Measurements from ENCODE around the gene RPL39L.
"Not testable (repeated sequence)": the region's sequence is repeated elsewhere in the genome, so short reads cannot be mapped to it uniquely, and the experiment has no call there.

The RPL39L gene

DNA sequence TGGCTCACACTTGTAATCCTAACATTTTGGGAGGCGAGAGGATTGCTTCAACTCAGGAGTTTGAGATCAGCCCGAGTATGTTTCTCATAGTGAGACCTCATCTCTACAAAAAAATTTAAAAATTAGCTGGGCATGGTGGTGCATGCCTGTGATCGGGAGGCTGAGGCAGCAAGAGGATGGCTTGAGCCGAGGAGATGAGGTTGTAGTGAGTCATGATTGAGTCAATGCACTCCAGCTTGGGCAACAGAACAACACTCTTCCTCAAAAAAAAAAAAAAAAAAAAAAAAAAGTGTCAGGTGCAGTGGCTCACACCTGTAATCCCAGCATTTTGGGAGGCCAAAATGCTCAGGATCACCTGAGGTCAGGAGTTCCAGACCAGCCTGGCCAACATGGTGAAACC, 2.4 kb downstream of the RPL39L start:
- peak; percentile 85 for DNase-seq (ENCODE audit: low read depth)

DNA sequence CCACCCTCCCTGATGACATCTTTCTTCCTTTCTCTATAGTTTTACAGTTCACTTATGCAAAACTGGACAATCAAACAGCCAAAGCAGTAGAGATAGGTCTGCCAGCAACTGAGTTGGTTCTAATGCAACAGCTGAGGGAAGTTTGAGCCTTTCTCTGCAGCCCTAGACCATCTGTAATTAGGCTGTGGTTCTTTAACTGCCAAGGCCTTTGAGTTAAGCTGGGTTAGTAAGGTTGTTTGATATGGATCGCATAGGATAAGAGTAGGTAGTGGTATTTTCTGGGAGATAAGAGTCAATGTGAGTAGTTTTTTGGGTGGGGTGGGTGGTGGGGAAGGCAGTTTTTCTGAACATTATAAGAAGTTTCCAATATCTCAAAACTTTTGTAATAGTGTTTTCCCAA, 3.0 kb downstream of the RPL39L start:
- no peak for DNase-seq (ENCODE audit: low read depth)

DNA sequence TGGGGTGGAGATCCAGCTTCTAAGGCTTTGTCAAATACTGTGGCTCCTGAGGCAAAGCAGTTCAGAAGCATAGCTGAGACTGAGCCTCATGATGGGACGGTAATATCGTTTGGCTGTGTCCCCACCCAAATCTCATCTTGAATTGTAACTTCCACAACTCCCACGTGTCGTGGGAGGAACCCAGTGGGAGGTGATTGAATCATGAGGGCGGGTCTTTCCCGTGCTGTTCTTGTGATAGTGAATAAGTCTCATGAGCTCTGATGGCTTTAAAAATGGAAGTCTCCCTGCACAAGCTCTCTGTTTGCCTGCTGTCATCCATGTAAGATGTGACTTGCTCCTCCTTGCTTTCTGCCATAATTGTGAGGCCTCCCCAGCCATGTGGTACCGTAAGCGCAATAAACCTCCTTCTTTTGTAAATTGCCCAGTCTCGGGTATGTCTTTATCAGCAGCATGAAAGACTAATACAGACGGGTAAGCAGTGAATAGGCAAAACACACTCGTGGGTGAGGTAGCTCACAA, 4.1 kb downstream of the RPL39L start:
- not testable (repeated sequence) for DNase-seq (ENCODE audit: low read depth)

DNA sequence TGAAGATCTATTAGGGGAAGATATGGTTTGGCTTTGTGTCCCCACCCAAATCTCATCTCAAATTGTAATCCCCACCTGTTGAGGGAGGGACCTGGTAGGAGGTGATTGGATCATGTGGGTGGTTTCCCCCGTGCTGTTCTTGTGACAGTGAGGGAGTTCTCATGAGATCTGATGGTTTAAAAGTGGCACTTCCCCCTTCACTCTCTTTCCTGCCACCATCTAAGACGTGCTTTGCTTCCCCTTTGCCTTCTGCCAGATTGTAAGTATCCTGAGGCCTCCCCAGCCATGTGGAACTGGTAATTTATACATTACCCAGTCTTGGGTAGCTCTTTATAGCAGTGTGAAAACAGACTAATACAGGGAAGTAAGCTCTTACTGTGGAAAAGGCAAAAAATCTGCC, 6.1 kb downstream of the RPL39L start:
- DNase-seq (ENCODE audit: low read depth) = not testable (repeated sequence)

DNA sequence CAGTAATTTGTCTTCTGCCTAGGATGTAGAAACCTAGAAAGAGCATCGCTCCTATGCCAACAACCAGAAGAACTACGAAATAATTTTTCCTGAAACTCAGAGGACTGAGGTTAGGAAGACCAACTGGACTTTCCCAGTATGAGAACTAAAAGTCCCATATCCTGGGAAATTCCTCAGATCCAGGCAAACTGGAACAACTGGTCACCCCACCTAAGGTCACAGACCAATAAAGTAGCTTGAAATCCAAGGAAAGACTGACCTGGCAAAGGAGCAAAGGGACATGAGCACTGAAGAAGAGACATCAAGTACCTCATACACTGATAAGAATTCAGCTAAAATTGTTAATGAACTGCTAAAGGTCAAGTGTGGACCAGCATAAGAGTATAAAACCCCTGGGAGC, 6.6 kb downstream of the RPL39L start:
- DNase-seq (ENCODE audit: low read depth) = no peak

DNA sequence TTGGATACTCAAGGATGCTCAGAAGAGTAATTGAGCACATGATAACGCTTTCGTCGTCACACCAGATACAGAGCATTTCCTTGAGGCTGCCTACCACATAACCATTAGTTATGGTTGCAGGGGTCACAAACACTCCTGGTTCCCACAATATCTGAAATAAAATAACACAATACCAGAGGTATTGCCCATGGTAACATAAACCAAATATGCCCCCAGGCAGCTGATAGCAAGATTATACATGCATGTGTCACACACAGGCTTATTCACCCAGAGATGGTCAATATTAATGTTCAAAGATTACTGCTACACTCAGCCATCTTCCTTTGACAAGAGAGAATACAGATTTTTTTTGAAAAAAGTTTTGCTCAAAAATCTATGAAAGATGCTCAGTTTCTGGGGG, 7.3 kb downstream of the RPL39L start:
- peak; percentile 70 for DNase-seq (ENCODE audit: low read depth)

DNA sequence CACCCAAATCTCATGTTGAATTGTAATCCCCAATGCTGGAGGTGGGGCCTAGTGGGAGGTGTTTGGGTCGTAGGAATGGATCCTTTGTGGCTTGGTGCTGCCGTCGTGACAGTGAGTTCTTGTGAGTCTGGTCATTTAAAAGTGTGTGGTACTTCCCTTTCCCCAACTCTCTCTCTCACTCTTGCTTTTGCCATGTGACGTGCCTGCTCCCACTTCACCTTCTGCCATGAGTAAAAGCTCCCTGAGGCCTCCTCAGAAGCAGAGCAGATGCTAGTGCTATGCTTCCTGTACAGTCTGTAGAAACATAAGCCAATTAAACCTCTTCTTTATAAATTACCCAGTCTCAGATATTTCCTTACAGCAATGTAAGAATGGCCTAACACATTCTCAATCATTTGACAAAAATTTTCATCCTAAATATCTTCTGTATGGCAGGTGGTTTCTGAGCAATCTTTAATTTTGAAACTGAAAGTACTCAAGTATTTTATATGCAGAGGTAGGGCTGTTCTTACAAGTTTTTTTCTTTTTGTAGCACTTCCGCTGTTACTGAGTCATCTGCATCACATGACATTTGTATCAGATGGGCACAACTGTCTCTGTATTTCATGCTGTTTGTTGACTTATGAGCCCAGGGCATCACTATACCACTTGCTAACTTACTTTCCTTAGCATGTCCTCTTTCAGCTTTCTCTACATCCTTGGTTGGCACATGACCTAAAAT, 8.8 kb downstream of the RPL39L start:
- DNase-seq (ENCODE audit: low read depth) = peak; percentile 79

DNA sequence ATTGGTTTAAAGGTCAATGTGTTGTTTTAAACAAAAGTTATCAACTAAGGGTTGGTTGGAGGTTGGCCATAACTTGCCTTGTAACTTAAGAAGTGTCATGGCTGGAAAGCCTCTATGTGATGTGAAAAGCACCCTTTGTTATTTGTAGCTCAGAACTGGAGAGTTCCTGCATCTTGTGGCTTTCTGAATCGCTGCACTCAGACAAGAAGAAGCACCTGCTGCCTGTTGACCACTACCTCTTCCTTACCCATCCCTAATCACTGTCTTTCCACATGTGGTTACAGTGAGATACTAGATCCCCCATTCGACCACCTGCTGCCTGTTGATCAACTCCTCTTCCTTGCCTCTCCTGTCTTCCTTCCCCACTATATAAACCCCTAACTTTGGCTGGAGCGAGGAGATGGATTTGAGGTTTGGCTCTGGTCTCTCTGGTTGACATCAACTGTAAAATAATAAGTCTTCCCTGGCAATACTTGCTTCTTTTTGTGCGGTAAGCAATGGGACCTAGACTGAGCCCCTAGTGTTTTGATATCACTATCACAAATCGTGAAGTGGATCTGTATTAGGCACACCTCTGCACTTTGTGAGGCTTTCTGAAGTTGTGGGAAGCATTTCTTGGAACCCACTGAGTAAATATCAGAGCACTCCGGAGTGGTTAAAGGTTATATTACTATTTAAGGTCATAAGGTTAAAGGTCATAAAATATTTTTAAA, 13.8 kb downstream of the RPL39L start:
- DNase-seq (ENCODE audit: low read depth) = no peak

DNA sequence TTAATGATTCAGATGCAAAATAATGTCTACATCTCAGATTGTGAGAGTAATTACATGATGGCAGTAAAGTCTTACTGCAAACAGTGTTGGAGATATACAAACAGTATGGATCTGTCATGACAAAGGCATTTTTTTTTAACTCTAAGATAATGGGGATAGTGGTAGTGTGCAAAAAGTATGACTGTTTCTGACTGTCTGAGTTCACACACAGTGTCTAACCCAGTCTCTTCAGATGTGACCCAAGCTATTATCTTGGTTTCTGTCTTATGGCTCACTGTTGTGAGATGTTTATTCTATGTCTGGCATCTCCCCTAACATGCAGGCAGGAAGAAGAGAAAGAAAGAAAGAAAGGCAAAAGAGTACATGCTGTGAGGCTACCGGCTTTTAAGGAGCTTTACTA, 17.0 kb downstream of the RPL39L start:
- no peak for DNase-seq (ENCODE audit: low read depth)

DNA sequence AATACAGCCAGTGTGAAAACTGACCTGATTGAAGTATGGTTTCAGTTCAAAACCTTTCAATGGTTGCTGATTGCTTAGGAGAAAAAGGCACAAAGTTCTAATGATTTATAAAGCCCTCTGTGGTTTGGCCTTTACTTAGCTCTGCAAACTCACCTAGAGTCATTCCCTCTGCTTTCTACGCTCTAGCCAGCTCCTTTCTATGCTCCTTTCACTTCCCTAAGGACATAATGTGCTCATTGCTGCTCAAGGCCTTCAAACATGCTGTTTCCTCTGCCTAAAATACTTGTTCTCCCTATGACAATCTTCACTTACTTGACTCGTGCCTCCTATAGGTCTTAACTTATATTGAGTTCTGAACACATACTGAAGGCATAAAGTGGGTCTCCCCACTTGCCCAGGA, 19.0 kb downstream of the RPL39L start:
- DNase-seq (ENCODE audit: low read depth) = no peak

DNA sequence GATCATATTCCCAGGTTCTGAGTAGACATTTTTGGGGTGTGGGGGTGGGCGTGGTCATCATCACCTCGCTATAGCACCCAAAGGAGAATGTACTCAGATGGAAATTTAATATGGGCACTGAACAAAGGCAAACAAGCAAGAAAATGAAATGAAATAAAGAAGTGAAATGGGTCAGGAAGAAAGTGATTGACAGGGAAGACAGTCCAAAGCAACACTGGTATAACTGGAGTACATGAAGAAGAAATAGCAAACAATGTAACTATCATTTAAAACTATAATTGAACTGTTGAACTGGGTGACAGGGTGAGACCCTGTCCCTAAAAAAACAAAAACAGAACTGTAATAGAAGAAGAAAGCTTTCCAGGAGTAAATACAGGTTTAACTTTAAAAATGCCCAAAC, 24.8 kb downstream of the RPL39L start:
- DNase-seq (ENCODE audit: low read depth) = no peak

DNA sequence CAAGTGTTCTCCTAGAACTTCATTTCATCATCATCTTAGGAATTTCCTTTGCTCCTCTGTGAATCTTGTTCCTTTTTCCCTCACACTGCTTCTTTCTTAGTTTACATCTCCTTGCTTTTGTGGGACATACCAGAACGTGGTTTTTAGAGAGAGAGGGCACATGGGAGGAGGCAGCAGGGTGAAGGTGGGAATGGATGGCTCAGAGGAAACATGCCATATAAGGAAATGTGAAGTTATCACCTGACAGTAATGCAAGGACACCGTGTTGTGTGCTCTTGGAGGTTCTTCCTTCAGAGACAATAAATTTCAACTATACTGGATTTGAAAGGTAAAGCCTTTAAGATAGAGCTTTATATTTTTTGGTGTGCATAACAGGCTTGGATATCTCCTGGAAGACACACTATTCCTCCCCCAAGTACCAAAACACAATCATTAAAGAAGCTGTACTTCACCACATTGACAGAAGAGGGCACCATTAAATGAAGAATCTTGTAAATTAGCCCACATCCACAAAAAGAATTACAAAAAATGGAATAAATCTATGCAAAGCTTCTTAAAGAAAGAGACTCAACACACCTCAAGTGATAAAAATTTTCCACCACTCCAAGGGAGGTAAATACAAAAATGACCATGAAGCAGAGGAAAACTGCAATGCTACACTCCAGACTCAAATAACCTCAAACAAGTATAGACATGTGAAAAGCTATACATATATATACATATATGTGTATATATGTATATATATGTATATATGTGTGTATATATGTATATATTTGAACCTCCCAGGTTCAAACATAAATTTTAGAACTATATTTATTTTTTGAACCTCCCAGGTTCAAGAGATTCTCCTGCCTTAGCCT, 26.1 kb downstream of the RPL39L start:
- peak; percentile 43 for DNase-seq (ENCODE audit: low read depth)

DNA sequence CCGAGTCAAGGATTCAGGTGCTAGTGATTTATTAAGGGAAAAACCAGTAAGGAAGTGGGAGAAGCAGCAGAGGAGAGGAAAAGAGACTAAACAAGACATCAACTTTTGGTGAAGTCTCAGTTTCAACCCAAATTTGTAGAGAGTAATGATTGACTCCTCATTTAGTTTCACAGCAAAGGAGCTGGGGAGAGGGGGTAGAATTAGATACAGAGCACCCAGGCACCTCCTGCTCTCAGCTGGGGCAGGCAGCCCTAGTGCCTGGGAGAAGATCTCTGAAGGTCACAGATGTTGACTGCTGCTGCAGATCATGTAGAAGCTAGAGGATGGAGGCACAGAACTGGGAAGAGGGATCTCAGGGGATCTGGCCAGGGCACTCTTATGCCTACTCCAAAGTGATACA, 29.1 kb downstream of the RPL39L start:
- DNase-seq (ENCODE audit: low read depth) = no peak

DNA sequence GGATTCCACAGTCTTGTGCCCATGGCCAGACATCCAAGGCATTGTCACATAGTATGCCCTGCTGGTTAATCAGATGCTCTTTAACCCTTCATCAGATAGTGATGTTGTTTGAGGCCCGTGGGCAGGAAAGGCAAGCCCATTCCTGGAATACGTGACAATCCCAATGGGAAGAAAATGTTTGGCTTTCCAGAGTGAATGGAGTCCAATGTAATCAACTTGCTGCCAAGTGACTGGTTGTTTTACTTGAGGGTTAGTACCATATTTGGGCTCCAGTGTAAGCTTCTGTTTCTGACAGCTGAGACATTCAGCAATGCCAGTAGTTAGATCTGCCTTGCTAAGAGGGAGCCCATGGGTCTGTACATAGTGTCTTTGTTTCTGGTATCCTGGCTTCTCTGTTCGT, 31.3 kb downstream of the RPL39L start:
- no peak for DNase-seq (ENCODE audit: low read depth)

DNA sequence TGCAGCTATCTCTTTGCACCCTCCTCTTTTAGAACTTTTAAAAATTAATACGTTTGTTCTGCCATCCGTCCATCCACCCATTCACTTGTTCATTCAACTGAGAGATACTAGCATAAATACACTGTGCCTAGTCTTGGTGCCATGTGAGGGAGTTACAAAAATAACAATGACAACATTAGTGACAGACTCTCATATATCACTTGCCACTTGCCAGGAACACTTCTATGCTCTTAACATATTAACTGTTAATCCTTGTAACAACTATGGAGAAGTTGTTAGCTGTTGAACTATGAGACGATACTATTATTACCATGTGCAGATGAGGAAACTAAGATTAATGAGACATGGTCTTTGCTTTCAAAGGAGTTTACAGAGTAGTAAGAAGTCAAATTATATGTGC, 33.6 kb downstream of the RPL39L start:
- no peak for DNase-seq (ENCODE audit: low read depth)

DNA sequence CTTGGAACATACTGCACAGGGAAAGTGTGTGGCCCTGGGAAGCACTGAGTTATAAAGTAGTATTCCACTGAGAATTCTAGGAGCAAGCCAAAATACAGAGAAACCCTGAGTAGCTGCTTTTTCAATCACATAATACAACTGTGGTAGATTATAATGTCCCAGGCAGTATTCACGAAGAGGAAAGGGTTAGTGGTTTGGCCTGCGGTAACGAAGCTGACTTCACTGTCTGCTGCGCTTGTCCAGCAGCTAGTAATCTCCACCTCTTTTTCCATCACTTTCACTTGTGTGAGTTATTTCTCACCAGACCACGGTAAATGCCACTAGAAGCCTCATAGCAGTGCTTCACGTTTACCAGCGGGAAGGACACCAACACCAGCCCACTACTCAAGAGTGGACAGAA, 34.4 kb downstream of the RPL39L start:
- DNase-seq (ENCODE audit: low read depth) = no peak

DNA sequence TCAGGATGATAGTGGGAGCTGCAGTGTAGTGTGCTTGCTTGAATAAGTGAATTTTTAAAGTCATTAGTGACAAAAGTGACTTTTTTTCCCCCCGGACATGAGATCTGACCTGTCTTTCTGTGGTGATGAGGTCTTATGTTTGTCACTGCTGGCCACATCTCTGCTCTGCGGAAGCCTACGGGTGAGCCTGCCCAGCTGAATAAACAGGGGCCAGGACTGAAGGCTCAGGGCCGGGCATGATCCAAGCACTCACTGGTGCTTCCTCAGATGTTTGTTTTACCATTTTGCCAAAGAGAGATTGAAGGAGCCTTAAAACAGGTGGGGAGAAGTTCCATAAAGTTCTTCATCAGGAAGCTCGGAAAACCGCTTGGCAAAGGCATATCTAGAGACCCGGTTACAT, 35.0 kb downstream of the RPL39L start:
- no peak for DNase-seq (ENCODE audit: low read depth)

DNA sequence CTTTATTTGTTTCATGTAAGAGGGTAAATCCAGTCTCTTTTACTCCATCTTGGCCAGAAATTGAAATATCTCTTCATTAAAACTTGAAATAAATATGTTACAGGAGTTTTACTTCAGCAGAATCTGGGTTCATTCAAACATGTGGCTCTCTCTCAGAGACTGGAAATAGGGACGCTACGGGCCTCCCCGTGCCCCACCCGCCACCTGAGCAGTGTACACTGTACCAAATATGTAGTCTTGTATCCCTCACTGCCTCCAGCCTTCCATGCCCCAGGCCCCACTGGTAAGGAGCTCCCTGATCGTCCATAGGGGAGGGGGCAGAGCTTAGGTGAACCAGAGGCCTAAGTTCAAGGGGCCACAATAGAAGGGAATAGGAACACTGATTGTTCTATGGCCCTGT, 36.0 kb downstream of the RPL39L start:
- no peak for DNase-seq (ENCODE audit: low read depth)

DNA sequence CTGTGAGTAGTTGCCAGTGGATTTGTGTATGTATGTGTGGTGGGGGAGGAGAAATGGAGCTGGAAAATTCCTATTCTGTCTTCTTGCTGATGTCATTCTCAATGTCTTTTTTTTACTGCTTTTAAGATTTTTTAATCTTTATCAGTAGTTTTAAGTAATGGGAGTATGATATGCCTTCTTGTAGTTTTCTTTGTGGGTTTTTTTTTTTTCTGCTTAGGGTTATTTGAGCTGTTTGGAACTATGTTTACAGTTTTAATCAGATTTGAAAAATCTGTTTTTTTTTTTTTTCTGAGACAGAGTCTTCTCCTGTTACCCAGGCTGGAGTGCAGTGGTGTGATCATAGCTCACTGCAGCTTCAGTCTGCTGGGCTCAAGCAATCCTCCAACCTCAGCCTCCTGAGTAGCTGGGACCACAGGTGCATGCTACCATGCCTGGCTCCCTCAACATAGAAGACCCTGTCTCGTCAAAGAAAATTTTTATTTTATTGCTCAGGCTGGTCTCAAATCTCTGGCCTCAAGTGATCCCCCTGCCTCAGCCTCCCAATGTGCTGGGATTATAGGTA, 37.1 kb downstream of the RPL39L start:
- DNase-seq (ENCODE audit: low read depth) = no peak

DNA sequence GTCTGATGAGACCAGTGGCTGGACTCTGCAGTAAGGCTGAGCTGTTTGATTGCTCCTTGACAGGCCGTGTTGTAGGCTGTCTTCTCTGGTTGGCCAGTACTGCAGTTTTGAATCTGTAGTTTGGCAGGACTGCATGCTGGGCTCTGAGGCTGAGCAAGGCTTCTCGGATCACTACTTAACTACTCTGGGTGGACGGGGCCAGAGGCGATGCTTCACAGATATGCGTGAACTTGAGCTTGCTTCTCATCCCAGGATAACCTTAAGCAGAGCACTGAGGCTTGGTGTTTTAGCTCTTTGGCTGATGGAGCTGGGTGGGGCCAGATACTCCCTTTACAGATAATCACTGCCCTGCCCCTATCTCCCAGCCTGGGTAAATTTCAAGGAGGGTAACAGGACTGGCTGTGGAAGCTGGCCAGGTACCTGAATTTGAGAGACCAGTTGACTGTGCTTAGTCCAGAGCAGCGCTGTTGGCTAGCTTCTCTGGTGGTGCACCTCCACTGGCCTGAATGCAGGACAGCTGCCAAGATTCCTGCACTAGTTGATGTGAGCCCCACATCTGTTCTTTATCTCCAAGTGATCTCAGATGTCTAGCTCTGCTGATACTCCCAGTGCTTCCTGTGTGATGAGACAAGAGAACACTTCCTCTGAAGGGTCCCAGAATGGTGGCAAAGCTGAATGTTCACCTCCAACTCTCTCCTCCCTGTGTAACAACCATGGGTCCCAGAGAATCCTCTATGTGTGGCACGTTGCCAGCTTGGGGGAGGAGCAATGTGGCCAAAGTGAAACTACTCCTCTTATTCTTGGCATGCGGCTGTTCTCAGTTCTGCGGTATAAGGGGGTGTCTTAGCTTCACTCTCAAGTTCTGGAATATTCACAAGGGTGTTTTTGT, 37.9 kb downstream of the RPL39L start:
- DNase-seq (ENCODE audit: low read depth) = peak; percentile 50

DNA sequence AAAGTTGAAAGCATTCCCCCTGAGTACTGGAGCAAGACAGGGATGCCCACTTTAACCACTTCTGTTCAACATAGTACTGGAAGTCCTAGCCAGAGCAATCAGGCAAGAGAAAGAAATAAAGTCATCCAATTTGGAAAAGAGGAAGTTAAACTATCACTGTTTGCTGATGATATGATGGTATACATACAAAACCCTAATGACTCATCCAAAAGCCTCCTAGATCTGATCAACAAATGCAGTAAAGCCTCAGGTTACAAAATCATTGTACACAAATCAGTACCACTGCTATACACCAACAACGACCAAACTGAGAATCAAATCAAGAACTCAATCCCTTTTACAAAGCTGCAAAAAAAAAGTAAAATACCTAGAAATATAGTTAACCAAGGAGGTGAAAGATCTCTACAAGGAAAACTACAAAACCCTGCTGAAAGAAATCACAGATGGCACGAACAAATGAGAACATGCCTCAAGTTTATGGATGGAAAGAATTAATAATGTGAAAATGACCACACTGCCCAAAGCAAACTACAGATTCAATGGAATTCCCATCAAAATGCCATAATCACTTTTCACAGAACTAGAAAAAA, 40.3 kb downstream of the RPL39L start:
- peak; percentile 57 for DNase-seq (ENCODE audit: low read depth)

All from ELR (cell line).